NK-92 (cell line): ENCODE measurements around the gene CYP4Z1.
"Not testable (repeated sequence)": the region's sequence is repeated elsewhere in the genome, so short reads cannot be mapped to it uniquely, and the experiment has no call there.

Source experiments
- DNase-seq: peaks from one replicate; lab custom pipeline; 2025; ENCODE audit not compliant: unreplicated experiment; lab: John Stamatoyannopoulos, UW

Gene CYP4Z1

DNA sequence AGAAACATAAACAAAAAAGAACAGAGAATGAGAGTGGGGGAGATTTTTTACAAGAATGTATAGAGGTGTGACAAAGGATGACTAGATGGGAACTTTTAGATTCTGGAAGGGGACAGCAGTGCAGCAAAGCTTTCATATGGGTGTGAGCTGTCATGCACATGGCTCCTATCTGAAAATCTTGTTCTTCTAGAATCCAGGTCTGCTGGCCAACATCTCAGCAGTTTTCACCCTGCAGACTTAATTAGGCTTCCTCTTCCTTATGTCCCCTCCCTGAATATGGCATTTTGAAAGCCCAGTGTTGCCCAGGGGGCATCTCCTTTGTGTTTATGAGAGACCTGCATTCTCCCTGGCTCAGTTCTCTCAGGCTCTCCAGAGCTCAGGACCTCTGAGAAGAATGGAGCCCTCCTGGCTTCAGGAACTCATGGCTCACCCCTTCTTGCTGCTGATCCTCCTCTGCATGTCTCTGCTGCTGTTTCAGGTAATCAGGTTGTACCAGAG is at the start of gene CYP4Z1:
CYP4Z1 (plus strand) TSS at position 135 of the 498 bp plus-strand sequence; CDS start at position 395, 260 bp downstream.
- DNase-seq, result no peak

GRCh38 chr1:47021070-47021469 is 46.0 kb upstream of the CYP4Z1 start:
- no peak for DNase-seq

DNA sequence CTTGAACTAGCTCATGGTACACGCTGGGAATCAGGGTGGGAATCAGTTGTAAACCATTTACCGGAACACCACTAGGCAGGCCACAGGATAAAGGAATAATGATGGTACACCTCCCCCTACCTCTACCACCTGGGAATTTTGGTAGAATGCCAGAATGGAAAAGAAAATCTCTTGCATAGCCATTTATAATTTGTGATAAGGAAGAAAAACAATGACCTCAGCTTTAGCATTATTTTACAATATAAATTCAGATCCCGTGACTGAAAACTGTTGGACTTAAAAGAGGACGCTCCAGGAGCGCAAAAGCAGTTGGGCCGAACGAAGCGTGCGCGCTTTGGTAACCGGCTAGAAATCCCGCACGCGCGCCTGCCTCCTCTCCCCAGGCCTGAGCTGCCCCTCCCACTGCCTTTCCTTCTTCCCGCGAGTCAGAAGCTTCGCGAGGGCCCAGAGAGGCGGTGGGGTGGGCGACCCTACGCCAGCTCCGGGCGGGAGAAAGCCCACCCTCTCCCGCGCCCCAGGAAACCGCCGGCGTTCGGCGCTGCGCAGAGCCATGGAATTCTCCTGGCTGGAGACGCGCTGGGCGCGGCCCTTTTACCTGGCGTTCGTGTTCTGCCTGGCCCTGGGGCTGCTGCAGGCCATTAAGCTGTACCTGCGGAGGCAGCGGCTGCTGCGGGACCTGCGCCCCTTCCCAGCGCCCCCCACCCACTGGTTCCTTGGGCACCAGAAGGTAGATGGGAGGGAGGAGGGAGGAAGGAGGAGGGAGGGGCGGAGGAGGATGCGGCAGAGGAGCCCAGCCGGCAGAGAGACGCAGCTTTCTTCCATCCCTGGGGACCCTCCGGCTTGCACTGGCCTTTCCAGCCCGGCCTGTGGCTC is 43.5 kb upstream of the CYP4Z1 start, which contains the start of gene CYP4X1:
CYP4X1 (plus strand) TSS at position 402 of the 873 bp plus-strand sequence; CDS start at position 551, 149 bp downstream.
- no peak for DNase-seq

GRCh38 chr1:47024141-47024801 is 42.8 kb upstream of the CYP4Z1 start:
- no peak for DNase-seq

DNA sequence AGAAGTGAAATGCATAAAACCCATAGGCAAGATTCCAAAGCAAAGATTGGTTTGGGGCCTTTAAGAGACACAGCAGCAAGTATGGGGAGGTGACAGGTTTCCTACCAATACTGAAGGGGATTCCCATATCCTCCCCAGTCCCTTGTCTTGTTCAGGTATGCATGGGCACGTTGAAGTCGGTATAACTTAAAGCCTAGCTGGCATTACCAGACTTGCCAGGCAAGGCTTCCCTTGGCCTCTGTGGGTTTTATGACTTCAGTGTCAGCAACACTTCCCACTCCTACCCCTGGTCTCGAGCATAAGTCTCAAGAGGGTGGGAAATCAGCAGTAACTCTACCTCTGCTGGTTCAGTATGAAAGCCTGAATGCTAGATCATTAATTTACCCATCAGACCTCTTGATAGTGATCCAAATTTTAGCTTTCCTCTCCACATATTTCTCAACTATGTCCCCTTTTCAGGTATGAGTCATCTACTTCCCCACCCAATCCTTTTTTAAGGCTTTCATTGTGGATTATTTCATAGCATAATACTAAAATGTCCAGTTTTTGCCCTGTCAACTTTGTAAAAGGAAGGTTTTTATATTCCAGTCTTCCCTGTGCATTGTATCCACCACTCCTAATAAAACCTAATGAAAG is 36.7 kb upstream of the CYP4Z1 start:
- no peak for DNase-seq

DNA sequence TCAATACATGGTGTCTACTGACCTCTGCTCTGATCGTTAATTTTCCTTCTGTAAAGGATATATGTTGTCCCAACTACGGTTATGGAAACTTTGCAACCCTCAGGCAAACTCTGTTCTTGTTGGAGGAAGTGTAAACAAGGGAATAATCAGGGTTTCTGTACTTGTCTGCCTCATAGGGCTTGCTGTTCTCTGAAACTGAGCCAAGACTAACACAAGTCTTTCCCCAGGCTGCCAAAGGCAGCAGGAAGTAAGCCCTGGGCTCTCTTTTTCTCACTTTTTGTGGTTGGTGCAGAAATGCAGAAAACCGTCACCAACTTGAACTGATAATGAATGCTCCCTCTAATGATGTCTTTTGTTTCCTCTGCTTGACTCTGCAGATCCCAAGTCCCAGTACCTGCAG is 36.0 kb upstream of the CYP4Z1 start:
- no peak for DNase-seq

DNA sequence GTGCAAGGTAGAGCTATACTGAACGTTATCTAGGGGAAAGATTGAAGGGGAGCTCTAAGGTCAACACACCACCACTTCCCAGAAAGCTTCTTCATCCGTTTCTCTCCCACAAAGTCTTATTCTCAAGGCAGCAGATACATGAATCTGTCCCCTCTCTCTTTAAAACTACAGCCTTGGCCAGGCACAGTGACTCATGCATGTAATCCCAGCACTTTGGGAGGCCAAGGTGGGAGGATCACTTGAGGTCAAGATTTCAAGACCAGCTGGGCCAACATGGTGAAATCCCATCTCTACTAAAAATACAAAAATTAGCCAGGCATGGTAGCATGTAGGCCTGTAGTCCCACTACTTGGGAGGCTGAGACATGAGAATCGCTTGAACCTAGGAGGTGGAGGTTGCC is 35.4 kb upstream of the CYP4Z1 start:
- DNase-seq, result no peak

- DNase-seq, result no peak
Observed at GRCh38 chr1:47036764-47037163, 30.3 kb upstream of the CYP4Z1 start.

GRCh38 chr1:47059376-47059775 is 7.7 kb upstream of the CYP4Z1 start:
- no peak for DNase-seq

DNA sequence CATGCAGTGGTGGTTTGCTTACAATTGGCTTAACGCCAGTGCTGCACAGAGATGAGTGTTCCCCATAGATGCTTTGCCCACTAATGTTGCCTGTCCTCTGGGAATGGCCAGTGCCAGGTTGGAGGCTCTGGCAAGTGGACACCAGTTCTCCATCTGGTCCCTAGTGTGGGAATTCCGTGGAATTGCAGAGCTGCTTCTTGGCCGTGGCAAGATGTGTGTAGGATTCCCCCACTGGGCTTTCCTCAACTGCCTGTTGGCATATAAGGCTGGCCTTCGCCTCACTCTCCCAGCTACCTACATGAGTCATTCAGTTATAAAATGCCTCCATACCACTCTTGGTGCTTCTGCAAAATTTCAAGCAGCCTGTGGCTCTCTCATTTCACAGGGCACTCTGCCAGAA is 2.0 kb downstream of the CYP4Z1 start:
- DNase-seq, result not testable (repeated sequence)

GRCh38 chr1:47069509-47069908 is 2.5 kb downstream of the CYP4Z1 start:
- DNase-seq, result not testable (repeated sequence)

DNA sequence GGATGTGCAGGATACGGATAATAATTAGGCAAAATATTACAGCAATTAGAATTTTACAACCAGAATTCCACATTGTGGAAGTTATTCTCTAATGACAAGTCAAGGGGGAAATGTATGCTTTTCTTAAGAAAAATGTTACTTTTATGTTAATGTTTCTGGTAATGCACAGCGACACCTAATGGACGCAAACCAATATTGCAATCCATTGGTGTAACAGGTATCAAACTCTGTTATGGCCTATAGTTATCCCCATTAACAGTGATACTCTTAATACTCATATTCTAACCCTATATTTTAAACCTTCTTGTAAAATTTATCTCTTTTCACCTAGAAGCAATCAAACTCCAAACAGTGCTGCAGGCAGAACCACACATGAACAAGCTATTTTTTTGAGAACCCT is 22.3 kb downstream of the CYP4Z1 start:
- DNase-seq, result not testable (repeated sequence)

GRCh38 chr1:47091476-47091875 is 24.4 kb downstream of the CYP4Z1 start:
- DNase-seq, result not testable (repeated sequence)

DNA sequence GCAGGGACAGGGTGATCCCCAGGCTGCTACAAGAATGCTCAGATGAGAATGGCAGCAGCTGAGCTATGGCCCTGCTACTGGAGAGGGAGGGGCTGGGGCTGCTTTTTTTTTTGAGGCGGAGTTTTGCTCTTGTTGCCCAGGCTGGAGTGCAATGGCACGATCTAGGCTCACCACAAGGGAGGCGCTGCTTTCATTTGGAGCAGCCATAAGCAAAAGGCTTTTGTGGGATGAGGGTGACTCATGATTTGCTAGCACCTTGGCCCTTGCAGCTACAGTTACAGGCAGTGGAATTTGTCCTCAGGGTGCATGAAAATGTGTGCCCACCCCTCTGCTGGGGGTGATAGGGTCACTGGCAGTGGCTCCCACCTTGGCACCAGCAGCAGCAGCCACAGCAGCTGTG is 37.8 kb downstream of the CYP4Z1 start:
- no peak for DNase-seq

DNA sequence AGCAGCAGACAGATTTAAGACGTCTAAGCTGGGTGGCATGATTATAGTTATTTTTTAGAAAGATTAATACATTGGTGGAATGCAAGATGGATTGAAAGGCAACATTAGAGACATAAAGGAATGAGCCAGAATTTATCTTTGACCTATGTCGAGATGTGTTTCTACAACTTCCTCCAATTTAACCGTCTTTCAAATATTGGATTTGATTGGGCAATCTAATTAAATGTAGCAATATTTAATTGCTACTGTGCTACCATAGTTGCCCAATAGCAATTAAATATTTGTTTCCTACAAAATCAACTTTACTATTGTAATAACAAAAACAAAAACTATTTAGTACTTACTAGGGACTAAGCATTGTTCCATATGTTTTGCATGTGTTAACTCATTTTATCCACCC is 39.8 kb downstream of the CYP4Z1 start:
- DNase-seq, result no peak

GRCh38 chr1:47107851-47108574 is 41.0 kb downstream of the CYP4Z1 start:
- DNase-seq, result not testable (repeated sequence)

DNA sequence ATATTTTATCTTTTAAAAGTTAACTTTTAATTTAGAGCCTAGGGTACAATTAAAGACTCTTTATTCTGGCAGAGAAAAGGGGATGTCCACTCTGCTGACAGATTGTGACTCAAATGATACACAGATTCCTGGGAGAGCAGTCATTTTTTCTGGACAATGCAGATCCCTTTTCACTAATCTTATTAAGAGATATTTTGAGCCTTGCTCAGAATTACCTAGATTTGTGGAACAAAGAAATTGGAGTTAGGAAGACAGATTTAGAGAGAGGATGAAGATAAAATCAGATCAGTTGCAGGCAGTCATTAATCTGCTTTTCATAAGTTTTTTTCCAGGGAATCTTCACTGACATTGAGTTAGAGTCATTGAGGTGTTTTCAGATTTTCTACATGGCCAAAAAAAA is 42.5 kb downstream of the CYP4Z1 start:
- not testable (repeated sequence) for DNase-seq

DNA sequence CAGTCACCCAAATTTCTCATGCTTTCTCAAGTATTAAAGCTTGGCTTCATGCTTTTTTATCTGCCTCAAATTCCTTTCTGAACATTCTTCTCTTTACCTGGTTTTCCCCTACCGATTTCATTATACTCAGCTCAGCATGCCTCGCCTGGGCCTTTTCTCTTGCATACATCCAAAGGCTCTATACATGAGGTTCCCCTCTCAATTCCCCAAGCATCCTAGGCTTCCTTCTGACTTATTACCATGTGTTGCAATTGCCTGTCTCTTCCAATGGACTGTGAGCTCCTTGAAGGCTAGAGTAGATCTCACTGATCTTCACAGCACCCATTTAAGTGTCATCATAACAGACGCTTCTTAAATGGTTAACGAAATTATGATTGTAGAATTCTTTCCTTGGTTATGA is 46.1 kb downstream of the CYP4Z1 start:
- no peak for DNase-seq

- not testable (repeated sequence) for DNase-seq
Observed at GRCh38 chr1:47121039-47121438, 54.0 kb downstream of the CYP4Z1 start.

DNA sequence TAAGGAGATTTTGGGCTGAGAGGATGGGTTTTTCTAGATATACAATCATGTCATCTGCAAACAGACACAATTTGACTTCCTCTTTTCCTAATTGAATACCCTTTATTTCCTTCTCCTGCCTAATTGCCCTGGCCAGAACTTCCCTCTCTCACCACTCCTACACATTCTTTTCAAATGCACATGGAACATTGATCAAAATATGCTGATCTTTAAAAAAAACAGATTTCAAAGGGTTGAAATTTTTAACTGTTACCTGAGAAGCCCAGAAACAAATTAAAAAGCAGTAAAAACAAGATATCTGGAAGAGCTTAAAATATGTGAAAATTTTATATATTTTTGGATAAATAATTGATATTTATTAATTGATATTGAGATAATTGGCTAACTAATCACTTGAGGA is 57.8 kb downstream of the CYP4Z1 start:
- not testable (repeated sequence) for DNase-seq

GRCh38 chr1:47126997-47127396 is 60.0 kb downstream of the CYP4Z1 start:
- DNase-seq, result not testable (repeated sequence)
